Measurements from ENCODE around the gene B4GALNT1. TPM values are rescaled to one million over a fixed set of nuclear protein-coding genes. Genes with fewer than 3 reads are reported as not detected.
"Not testable (repeated sequence)": the region's sequence is repeated elsewhere in the genome, so short reads cannot be mapped to it uniquely, and the experiment has no call there.

The B4GALNT1 gene
- total RNA-seq, 1 experiment from 2014 or later, result 64.3 TPM

DNA sequence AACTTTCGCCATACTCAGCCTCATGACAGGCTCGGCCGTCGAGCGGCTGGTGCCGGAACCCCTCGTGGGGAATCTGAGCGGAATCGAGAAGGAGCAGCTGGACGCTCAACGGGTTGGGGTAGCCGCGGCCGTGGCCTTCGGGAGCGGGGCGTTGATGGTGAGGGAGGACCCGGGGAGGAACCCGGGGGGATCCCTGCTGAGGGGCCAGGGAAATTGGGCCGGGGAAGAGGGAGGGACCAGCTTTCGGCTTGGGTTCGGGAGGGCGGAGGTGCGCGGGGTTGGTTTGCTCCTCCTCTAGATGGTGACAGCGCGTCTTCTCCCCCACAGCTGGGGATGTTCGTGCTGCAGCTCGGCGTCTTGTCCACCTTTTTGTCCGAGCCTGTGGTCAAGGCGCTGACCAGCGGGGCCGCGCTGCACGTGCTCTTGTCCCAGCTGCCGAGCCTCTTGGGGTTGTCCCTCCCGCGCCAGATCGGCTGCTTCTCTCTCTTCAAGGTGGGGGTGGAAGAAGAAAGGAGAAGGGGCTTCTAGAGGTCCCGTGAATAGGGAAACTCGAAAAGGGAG, 12.0 kb downstream of the B4GALNT1 start:
- DNase-seq (ENCODE audit: low spot score), result no peak

DNA sequence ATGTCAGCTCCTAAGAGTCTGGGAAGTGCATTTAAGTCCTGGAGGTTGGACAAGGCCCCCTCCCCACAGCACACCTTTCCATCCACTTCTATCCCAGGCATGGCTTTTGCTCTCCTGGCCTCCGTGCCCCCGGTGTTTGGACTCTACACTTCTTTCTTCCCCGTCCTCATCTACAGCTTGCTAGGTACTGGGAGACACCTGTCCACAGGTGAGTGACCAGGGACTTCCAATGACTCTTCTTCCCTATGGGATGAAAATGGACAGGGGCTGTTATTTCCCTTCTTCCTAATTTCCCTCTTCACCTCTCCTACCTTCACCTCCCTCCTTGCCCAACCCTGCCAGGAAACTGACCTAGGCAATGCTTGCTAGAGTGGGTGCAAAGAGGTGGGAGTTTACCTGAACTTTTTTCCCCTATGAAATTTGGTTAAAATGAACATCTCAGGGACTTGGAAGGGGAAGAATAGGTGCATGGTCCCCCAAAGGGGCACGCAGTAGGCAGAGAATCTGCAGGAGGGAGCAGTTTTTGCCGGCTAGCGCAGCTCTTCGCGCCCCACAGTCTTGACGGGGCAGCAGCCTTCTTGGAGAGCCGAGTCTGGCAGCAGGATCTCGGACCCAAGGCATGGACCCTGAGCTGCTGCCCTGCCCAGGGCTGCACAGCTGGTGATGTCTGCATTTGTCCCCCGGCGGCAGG, 12.6 kb downstream of the B4GALNT1 start:
- DNase-seq (ENCODE audit: low spot score), result no peak

DNA sequence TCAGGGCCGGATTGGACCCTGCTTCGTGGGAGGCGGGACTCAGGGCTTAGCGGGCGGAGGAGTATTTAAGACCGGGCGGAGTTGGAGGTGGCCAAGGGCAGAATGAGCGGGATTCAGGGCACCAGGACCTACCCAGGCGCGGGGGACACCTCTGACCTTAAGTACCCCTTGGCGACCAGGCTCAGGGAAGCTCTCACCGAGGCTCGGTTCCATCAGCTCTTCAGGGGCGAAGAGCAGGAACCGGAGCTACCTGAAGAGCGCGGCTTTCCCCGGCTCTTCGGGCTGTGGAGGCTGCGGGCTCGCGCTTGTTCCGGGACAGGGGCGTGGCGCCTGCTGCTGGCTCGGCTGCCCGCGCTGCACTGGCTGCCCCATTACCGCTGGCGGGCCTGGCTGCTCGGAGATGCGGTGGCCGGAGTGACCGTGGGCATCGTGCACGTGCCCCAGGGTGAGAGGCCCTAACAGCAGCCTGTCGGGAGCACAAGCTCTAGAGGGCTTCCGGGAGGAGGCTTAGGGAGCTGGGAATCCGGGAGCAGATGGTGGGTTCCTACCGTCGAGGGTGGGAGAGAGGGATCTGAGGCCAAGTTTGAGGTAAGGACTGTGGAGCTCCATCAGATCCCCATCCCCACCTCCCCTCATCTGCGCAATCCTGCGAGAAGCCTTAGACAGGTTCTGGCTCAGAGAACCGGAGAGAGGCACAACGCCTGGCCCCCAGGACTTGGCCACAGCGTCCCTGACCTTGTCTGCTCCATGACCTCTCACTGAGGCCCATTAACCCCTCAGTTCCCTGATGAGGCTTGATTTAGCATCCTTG, 13.4 kb downstream of the B4GALNT1 start:
- DNase-seq (ENCODE audit: low spot score), result no peak

DNA sequence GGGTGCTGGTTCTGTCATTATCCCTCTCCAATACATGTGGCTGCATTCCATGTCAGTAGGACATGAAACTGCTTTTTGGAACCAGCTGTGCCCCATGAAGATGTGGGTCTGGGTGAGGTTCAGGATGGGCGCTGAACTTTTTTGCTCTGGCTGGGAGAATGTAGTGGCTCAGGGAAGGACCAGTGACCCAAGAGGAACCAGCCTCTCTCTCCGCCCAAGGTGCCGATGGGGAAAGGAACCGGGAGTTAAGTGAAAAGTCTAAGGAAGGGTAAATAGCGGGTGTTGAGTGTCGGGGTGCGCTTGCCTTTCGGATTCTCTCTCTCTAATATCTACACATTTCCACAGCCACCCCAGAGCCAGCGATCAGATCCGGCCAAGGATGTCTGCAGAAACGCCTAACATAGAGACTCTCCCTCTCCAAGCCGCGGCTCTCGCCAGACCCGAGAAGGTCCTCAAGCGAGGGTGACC, 14.0 kb downstream of the B4GALNT1 start:
- no peak for DNase-seq (ENCODE audit: low spot score)

DNA sequence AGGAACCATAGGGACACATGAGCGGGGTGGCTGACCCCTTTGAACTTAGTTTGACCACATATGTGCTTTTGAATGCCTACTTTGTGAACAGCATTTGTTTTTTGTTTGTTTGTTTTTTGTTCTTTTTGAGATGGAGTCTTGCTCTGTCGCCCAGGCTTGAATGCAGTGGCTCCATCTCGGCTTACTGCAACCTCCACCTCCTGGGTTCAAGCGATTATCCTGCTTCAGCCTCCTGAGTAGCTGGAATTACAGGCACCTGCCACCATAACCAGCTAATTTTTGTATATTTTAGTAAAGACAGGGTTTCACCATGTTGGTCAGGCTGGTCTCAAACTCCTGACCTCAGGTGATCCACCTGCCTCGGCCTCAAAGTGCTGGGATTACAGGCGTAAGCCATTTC, 14.6 kb downstream of the B4GALNT1 start:
- not testable (repeated sequence) for DNase-seq (ENCODE audit: low spot score)

DNA sequence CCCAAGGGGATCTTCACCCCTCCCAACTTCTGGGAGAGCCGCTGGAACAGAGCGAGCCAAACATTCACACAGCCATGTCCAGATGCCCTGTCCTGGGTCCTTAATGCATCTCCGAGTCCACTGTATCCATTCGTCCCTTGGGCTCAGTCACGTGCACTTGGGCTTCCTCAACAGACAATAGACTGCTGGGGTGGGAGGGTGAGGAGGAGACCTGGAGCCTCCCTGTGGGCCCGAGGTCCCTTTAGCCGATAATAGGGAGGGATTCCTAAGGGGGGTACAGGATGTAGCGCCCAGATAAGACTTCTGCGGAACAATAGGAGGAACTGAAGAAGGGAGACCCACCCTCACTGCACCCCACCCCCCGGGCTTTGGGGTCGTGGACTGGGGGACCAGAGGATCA, 15.1 kb downstream of the B4GALNT1 start:
- DNase-seq (ENCODE audit: low spot score), result no peak

DNA sequence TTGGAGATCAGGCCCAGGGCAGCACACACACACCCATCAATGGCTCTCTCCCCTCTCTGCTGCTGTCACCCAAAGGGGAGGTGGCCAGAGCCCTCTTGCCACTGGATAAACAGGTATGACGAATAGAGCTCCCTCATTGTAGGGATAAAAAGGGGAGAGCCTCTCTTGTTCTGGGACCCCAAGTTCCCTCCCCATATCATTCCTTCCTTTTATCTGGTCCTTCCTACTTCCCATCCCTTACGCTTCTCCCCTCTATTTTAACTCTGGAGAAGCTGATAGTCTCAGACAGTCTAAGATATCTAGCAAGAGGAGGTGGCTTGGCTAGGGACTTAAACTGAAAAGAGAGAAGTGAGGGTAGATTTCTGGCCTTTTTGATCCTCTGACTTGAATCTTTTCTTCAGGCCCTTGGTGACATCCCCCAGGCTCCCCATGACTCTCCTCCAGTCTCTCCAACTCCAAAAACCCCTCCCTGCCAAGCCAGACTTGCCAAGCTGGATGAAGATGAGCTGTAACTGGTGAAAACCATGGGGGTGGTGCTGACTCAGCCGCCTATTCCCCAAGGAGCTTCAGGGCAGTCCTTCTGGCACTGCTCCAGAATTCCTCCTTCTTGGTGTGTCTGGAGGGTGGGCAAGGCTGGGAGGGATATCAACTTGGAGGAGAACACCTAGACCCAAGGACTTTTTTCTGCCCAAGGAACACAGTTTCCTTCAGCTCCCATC, 16.5 kb downstream of the B4GALNT1 start:
- no peak for DNase-seq (ENCODE audit: low spot score)

DNA sequence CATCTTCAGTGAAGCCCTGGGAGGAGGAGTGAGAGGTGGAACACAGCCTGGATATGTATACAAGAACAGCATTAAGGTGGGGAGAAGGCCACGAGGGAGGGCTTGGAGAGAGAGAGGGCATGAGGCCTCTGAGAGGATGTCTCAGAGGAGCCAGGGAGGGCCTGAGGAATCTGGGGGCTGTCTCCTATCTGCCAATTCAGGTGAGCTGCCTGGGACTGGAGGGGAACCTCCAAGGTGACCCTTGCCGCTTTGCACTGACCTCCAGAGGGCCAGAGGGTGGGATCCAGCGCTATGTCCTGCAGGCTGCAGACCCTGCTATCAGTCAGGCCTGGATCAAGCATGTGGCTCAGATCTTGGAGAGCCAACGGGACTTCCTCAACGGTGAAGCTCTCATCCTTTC, 17.4 kb downstream of the B4GALNT1 start:
- DNase-seq (ENCODE audit: low spot score), result no peak

DNA sequence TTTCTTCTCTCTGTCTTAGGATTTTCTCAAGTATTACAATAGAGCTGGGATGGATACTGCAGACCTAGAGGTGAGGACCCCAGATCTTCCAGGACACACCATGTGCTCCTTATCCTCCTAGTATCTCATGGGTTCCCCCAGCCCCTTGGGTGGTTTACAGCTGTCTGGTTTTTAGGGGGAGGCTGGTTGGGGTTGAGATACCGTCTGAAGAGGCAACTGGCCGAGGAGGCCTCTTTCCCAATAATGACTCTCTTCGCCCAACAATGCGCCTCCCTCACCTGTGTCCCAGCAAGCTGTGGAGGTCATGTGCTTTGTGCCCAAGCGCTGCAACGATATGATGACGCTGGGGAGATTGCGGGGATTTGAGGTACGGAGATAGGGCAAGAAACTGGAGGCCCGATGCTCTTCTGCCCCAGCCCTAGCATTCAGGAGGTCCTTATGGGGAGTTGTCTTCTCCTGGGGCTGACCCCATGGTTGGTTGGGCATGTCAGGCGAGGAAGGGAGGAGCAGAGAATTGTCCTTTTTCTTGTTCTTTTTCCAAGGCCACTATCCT, 18.0 kb downstream of the B4GALNT1 start:
- DNase-seq (ENCODE audit: low spot score), result no peak

DNA sequence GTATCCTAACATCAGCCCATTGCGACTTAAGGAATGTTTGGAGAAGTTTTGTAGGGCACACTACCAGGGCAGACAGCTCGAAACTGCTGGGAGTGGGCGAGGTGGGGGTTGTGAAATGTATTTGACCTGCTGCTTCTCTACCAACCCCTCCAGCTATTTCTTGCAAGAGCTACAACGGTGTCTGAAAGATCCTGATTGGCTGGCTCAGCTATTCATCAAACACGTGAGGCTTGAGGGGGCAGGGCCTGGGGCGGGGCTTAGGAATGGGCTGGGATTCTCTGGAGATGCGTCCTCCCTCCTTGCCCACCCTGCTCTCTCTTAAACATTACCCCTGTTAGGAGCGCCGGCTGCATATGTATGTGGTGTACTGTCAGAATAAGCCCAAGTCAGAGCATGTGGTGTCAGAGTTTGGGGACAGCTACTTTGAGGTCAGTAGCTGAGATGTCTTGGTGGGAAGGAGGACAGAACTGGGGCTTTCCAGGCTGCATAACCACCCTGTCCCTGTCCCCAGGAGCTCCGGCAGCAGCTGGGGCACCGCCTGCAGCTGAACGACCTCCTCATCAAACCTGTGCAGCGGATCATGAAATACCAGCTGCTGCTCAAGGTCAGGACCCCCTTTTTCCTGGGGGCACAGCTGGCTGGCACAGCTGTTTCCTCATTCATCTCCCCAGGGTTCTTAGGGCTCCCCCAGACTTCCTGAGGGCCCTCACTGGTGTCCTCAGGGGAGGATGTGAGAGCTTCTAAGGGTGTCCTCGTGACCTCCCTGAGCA, 18.6 kb downstream of the B4GALNT1 start:
- DNase-seq (ENCODE audit: low spot score), result no peak

DNA sequence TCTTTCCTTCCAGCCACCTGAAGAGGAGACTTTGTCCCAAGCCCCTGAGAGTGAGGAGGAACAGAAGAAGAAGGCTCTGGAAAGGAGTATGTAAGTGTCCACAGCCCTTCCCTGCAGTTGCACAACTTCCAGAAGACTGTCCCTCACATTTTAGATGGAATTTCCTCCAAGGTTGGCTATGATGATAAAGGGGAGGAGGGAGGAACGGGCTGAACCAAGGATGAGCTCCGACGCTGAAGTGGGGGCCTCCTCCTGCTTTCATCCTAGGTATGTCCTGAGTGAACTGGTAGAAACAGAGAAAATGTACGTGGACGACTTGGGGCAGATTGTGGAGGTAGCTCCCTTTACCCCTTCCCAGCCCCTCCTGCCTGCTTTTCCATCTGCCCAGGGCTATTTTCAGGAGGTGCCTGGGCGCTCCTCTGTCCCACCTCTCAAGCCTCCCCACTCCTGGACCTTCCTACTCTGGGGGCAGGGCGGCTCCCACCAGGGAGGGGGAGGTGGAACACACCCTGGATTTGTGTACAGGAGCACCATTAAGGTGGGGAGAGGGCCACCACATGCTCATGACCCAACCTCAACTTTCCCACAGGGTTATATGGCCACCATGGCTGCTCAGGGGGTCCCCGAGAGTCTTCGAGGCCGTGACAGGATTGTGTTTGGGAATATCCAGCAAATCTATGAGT, 19.4 kb downstream of the B4GALNT1 start:
- DNase-seq (ENCODE audit: low spot score), result no peak

DNA sequence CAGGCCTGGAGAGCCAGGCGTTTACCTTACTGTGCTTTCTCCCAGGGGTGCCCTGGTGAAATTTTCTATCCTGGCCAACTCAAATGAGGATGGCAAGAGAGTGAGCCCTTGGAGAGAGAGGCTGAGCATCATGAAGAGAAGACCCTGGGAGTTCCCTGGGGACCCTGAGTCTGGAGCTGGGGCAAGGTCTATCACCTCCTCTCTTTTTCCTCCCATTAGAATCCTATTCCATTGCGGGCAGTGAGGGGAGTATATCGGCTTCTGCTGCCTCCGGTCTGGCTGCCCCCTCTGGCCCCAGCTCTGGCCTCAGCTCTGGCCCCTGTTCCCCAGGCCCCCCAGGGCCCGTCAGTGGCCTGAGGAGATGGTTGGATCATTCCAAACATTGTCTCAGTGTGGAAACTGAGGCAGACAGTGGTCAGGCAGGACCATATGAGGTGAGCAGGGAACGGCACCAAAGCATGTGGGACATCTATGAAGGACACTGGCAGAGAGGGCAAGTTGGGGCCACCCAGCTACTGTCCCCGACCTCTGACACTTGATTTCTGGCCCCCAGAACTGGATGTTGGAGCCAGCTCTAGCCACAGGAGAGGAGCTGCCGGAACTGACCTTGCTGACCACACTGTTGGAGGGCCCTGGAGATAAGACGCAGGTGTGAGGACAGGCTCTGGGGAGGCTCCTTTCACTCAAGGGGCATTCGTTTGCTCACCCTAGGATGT, 20.1 kb downstream of the B4GALNT1 start:
- DNase-seq (ENCODE audit: low spot score), result no peak

DNA sequence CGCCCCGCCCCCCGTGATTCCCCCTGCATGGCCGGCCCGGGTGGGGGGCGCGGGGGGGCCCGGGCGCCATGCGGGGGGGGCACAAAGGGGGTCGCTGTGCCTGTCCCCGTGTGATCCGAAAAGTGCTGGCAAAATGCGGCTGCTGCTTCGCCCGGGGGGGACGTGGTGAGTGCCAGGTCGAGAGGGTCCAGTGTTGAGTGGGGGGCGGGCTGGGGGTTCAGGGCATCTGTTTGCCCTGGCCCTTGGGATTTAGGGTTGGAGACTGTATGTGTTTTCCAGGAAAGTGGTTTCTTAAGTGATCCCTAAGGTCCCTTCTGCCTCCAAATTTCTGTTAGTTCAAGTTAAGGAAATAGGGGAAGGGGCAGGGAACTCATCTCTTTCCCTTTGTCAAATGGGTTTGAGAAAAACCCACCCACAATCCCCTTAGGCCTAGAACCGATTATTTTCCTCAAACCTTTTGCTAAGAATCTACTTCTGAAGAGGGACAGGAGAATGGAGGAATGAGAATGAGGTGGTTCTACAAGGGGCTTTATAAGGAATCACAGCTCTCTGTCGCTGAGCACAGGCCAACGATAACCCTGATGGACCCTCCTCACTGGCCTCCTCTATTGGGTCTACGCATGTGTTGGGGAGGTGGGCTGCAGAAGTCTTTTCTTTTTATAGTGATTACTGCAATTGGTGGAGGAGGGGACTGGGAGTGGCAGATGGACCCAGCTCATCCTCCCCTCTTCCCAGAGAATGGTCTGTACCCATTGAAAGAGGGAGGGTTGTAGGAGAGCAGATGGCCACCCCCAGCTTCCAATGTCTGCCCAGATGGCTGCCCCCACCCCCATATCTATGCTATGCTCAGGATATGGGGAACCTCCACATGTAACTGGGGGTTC, 20.9 kb downstream of the B4GALNT1 start:
- no peak for DNase-seq (ENCODE audit: low spot score)

DNA sequence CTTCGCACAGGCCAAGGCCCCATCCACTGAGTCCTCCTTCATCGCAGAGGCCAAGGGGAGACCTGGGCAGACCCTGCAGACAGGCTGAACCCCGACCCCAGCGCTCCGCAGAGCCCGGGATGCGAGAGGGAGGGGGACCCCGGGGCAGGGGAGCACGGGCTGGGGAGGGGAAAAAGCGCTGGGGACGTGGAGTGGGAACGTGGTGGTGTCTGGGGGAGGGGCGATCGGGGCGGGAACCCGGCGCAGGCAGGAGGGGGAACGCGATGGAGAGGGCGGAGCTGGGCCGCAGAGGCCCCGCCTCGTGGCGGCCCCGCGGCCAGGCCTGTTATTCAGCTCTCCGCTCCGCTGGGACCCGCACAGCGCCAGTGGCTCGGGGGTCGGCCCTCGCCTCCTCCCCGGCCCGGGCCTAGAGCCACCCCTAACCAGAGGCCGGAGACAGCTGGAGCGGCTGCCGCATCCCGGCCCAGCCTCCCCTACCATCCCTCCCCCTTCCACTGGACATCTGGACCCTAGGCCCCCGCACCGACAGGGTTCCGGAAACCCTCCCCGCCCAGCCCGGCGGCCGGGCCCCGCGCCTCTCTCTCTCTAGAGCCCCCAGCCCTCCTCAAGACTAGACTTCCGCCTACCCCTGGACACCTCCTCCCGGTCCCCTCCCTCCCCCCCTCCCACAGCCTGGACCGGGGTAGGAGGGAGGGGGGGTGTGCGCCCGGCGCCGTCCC, 21.7 kb downstream of the B4GALNT1 start, which contains the start of gene ARHGEF25:
TSS of gene ARHGEF25 (plus strand) at position 328 of the 719 bp plus-strand sequence. CDS start 460 bp downstream, outside the sequence.
- DNase-seq (ENCODE audit: low spot score), result no peak

DNA sequence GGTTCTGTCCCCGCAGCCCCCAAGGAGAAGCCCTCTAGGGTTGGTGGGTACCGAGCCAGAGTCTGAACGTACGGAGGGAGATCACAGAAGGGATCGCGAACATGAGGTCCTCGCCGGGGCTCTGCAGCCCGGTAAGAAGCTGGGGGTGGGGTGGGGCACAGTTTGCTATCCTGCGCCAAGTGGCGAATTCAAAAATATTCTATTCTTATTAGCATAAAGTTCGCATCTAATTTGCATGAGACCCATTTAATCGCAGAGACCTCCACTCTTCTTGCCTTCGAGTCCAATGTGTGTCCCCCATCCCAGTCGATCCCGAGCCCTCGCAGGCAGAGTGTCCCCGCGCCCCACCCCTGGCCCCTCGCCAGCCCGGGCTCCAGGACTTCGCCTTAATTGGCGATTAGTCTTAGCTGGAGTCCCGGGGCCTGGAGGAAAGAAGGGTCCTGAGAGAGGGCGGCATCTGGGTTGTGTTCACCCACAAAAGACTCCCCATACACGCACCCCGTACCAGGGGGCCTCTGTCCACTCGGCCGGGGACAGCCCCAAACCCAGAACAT, 22.4 kb downstream of the B4GALNT1 start:
- DNase-seq (ENCODE audit: low spot score), result no peak

DNA sequence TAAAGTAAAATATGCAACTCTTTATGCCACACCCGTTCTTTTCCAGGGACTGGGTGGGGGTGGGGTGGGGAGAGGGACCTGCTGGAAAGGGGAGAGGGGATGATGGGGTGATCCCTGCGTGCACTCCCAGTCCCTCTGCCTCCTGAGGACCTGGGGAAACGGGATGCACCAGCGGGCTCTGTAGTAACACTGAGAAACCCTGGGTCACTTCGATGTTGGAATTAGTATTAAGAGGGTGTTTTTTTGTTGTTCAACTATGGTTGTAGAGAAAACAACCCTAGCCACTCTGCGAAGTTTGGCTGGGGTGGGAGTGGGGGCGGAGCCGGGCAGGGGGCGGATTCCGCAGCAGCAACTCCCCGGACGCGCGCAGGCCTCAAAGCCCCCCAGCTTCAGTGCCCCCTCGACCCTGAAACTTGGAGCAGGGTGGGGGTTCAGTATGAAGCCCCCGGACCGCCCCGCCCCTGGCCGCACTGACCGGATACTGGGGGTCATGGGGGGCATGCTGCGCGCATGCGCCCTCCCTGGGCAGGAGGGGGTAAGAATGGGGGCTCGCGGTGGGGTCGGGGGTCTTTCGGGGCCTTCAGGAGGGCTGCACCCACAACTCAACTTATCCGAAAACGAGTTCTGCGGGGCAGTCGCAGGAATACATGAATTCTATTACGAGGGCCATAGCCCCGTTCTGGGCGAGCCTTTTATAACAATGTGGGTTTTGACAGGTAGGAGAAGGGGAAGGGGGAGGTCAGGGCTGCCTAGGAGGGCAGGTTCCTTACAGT, 23.0 kb downstream of the B4GALNT1 start:
- DNase-seq (ENCODE audit: low spot score), result no peak

Measured in H4 (cell line).